Astrocyte of the spinal cord (primary cell): Measurements from ENCODE around the gene HMGB1.

Experiments
- DNase-seq: peaks from one replicate; pipeline ENCODE4 v3.0.0; 2011; ENCODE audit warnings: low read depth, low spot score
- H3K4me3 ChIP-seq: 2 replicates; pipeline ENCODE4 v1.5.1; 2011; ENCODE audit warnings: low read depth, mild to moderate bottlenecking, low read length, moderate library complexity
- in situ Hi-C: cut with HindIII; loops from 2 replicates; pipeline ENCODE4 v1.10.0; 2017; ENCODE audit warnings: low sequenced_read_pairs
- TF ChIP-seq, protein P1 (sequence below): IDR thresholded peaks from 2 replicates; pipeline ENCODE4 v1.5.1; 2012; ENCODE audit warnings: low read depth, mild to moderate bottlenecking, low read length, inconsistent platforms

The HMGB1 gene

GRCh38 chr13:30465593-30466357, at the start of gene HMGB1:
TSS of gene HMGB1 (minus strand) at chr13:30465936. CDS start at chr13:30463680, 2,256 bp downstream.
- peak; percentile 99 for DNase-seq
- TF ChIP-seq, protein P1, sequence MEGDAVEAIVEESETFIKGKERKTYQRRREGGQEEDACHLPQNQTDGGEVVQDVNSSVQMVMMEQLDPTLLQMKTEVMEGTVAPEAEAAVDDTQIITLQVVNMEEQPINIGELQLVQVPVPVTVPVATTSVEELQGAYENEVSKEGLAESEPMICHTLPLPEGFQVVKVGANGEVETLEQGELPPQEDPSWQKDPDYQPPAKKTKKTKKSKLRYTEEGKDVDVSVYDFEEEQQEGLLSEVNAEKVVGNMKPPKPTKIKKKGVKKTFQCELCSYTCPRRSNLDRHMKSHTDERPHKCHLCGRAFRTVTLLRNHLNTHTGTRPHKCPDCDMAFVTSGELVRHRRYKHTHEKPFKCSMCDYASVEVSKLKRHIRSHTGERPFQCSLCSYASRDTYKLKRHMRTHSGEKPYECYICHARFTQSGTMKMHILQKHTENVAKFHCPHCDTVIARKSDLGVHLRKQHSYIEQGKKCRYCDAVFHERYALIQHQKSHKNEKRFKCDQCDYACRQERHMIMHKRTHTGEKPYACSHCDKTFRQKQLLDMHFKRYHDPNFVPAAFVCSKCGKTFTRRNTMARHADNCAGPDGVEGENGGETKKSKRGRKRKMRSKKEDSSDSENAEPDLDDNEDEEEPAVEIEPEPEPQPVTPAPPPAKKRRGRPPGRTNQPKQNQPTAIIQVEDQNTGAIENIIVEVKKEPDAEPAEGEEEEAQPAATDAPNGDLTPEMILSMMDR: no peak
- in situ Hi-C loops: no loop called here
- peak within 1 kb of the TSS; percentile 53 for H3K4me3 ChIP-seq

DNA sequence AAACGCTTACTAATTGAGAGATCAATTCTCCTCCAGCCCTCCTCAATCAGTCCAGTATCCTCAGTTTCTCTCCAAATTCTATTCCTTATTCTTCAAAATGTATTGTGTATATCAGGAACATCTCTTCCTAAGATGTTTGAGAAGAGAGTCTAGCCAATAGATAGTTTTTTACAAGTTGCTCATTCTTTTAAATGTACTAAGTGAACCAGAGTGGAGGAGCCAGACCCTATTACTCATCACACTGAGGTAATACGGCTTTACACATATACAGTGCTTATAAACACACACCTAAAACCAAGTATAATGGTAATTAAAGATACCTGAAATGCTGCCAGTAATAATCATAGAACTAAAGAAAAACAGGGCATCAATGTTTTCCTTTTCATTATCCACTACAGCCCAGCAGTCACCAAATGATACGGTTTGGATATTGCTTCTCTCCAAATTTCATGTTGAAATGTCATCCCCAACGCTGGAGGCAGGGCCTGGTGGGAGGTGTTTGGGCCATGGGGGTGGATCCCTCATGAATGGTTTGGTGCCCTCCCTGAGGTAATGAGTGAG, 45.2 kb upstream of the HMGB1 start:
- no peak for DNase-seq
- in situ Hi-C loops: no loop called here
- H3K4me3 ChIP-seq: no peak overlapping the region
- TF ChIP-seq, protein P1: no peak

- TF ChIP-seq, protein P1: no peak
- in situ Hi-C loops: no loop called here
- no peak overlapping the region for H3K4me3 ChIP-seq
- DNase-seq: no peak
These were observed 44.4 kb upstream of the HMGB1 start for GRCh38 chr13:30510091-30510490.

- DNase-seq: no peak
- no peak overlapping the region for H3K4me3 ChIP-seq
- in situ Hi-C loops: no loop called here
- TF ChIP-seq, protein P1: no peak
These were observed 43.7 kb upstream of the HMGB1 start for GRCh38 chr13:30509254-30510050.

GRCh38 chr13:30504081-30504480, 38.3 kb upstream of the HMGB1 start:
- in situ Hi-C loops: no loop called here
- TF ChIP-seq, protein P1: no peak
- no peak overlapping the region for H3K4me3 ChIP-seq
- DNase-seq: no peak

- in situ Hi-C loops: no loop called here
- DNase-seq: no peak
- TF ChIP-seq, protein P1: no peak
- H3K4me3 ChIP-seq: no peak overlapping the region
These were observed 36.5 kb upstream of the HMGB1 start for GRCh38 chr13:30502237-30502636.
